NCI-H69 (cell line): ENCODE data around the gene CCSER1.
A peak's percentile ranks its signal among the peaks of the same experiment; 100 is the strongest.
"Not testable (repeated sequence)": the region's sequence is repeated elsewhere in the genome, so short reads cannot be mapped to it uniquely, and the experiment has no call there.

Source experiments
- DNase-seq: peaks from one replicate; lab custom pipeline; 2025; lab: John Stamatoyannopoulos, UW

The CCSER1 gene

GRCh38 chr4:90715242-90715641 is 588.0 kb downstream of the CCSER1 start:
- peak; percentile 45 for DNase-seq

GRCh38 chr4:90718931-90719330 is 591.7 kb downstream of the CCSER1 start:
- peak; percentile 68 for DNase-seq

- DNase-seq = no peak
These were observed 600.7 kb downstream of the CCSER1 start for GRCh38 chr4:90727938-90728337.

- no peak for DNase-seq
These were observed 603.6 kb downstream of the CCSER1 start for GRCh38 chr4:90730752-90731151.

GRCh38 chr4:90733211-90733610 is 606.0 kb downstream of the CCSER1 start:
- no peak for DNase-seq

- DNase-seq = no peak
These were observed 618.0 kb downstream of the CCSER1 start for GRCh38 chr4:90745176-90745575.

GRCh38 chr4:90753068-90753467 is 625.9 kb downstream of the CCSER1 start:
- no peak for DNase-seq

- no peak for DNase-seq
These were observed 630.4 kb downstream of the CCSER1 start for GRCh38 chr4:90757534-90758060.

GRCh38 chr4:90760059-90760458 is 632.9 kb downstream of the CCSER1 start:
- no peak for DNase-seq

GRCh38 chr4:90766837-90767236 is 639.6 kb downstream of the CCSER1 start:
- no peak for DNase-seq

- DNase-seq = no peak
These were observed 642.1 kb downstream of the CCSER1 start for GRCh38 chr4:90769251-90769650.

GRCh38 chr4:90780193-90780592 is 653.0 kb downstream of the CCSER1 start:
- no peak for DNase-seq

- no peak for DNase-seq
These were observed 659.4 kb downstream of the CCSER1 start for GRCh38 chr4:90786602-90787001.

- DNase-seq = peak; percentile 3
These were observed 665.5 kb downstream of the CCSER1 start for GRCh38 chr4:90792696-90793095.

- no peak for DNase-seq
These were observed 671.8 kb downstream of the CCSER1 start for GRCh38 chr4:90798948-90799347.

- DNase-seq = no peak
These were observed 672.7 kb downstream of the CCSER1 start for GRCh38 chr4:90799895-90800294.

GRCh38 chr4:90815569-90815968 is 688.4 kb downstream of the CCSER1 start:
- no peak for DNase-seq

- DNase-seq = peak; percentile 9
These were observed 689.6 kb downstream of the CCSER1 start for GRCh38 chr4:90816754-90817153.

GRCh38 chr4:90824266-90825150 is 697.3 kb downstream of the CCSER1 start:
- peak; percentile 35 for DNase-seq

- DNase-seq = no peak
These were observed 698.7 kb downstream of the CCSER1 start for GRCh38 chr4:90825849-90826248.

- peak; percentile 79 for DNase-seq
These were observed 706.5 kb downstream of the CCSER1 start for GRCh38 chr4:90833706-90834105.

- DNase-seq = no peak
These were observed 710.0 kb downstream of the CCSER1 start for GRCh38 chr4:90837241-90837640.

- DNase-seq = not testable (repeated sequence)
These were observed 711.7 kb downstream of the CCSER1 start for GRCh38 chr4:90838859-90839258.

- no peak for DNase-seq
These were observed 713.1 kb downstream of the CCSER1 start for GRCh38 chr4:90840291-90840690.
